PFSK-1 (cell line): ENCODE results near the gene OR5K1.

Source experiments
- POLR2AphosphoS5 ChIP-seq: IDR thresholded peaks from 2 replicates; pipeline ENCODE4 v1.6.1; 2012; ENCODE audit warnings: low read depth, mild to moderate bottlenecking, control low read depth, low read length, moderate library complexity
- TAF1 ChIP-seq: IDR thresholded peaks from 2 replicates; pipeline ENCODE4 v1.6.1; 2012; ENCODE audit warnings: low read length, control low read depth, borderline replicate concordance; ENCODE audit not compliant: insufficient read depth
- TF ChIP-seq, protein P1 (sequence below), 2 experiments: IDR thresholded peaks; 2 replicates each; pipeline versions ENCODE4 v1.6.1 to v1.8.0; 2011 to 2012; ENCODE audit warnings: low read depth in 2 of 2, low read length in 2 of 2, control low read depth in 1 of 2, inconsistent platforms in 1 of 2, mild to moderate bottlenecking in 1 of 2, moderate library complexity in 1 of 2; ENCODE audit not compliant: insufficient read depth in 1 of 2

DNA sequence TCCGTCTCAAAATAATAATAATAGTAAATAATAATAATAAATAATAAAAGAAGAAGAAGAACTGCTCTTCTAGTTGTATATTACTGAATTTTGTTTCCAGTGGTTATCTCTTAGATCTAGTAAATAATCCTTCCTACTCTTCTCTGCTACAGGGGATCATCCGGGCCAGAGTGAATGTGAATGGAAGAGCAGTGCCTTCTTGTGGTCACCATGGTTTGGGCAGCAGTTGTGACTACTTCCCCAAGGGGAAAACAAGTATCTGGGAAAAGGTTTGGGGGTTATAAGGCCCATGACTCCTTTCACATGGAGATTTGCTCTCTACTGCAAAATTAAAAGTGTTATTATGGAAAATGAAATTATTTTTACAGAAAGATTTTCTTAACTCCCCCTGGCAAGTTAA, 5.5 kb upstream of the OR5K1 start:
- no peak for TF ChIP-seq TAF1
- TF ChIP-seq, protein P1, sequence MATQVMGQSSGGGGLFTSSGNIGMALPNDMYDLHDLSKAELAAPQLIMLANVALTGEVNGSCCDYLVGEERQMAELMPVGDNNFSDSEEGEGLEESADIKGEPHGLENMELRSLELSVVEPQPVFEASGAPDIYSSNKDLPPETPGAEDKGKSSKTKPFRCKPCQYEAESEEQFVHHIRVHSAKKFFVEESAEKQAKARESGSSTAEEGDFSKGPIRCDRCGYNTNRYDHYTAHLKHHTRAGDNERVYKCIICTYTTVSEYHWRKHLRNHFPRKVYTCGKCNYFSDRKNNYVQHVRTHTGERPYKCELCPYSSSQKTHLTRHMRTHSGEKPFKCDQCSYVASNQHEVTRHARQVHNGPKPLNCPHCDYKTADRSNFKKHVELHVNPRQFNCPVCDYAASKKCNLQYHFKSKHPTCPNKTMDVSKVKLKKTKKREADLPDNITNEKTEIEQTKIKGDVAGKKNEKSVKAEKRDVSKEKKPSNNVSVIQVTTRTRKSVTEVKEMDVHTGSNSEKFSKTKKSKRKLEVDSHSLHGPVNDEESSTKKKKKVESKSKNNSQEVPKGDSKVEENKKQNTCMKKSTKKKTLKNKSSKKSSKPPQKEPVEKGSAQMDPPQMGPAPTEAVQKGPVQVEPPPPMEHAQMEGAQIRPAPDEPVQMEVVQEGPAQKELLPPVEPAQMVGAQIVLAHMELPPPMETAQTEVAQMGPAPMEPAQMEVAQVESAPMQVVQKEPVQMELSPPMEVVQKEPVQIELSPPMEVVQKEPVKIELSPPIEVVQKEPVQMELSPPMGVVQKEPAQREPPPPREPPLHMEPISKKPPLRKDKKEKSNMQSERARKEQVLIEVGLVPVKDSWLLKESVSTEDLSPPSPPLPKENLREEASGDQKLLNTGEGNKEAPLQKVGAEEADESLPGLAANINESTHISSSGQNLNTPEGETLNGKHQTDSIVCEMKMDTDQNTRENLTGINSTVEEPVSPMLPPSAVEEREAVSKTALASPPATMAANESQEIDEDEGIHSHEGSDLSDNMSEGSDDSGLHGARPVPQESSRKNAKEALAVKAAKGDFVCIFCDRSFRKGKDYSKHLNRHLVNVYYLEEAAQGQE (IDR thresholded peaks at IDR 0.05; ENCODE audit: insufficient read depth in 1 of 2, low read depth in 2 of 2, low read length in 2 of 2) = no peak
- TF ChIP-seq POLR2AphosphoS5 = no peak
